Measurements from ENCODE around the gene SLC27A2. TPM values are rescaled to one million over a fixed set of nuclear protein-coding genes. Genes with fewer than 3 reads are reported as not detected.

SLC27A2 gene
- polyA plus RNA-seq, 1 donor, result 0.09 TPM

DNA sequence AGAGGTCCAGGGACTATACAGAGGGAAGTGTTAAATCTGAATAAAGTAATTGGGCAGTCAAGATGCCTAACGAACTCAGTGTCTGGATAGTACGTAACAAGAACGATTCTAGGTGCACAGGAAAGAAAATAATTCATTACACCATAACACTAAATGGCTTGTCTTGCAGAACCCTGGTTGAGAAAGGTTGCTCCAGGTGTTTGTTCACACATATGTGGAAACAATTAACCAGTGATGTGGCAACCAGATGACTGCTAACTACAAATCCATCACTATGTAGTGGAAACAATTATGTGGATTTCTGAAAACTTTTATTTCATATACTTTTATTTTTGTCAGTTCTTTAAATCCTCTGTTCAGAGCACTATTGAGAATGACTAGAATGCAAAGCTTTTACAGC, 93.9 kb downstream of the SLC27A2 start:
- no peak for DNase-seq (ENCODE audit: low read depth)

DNA sequence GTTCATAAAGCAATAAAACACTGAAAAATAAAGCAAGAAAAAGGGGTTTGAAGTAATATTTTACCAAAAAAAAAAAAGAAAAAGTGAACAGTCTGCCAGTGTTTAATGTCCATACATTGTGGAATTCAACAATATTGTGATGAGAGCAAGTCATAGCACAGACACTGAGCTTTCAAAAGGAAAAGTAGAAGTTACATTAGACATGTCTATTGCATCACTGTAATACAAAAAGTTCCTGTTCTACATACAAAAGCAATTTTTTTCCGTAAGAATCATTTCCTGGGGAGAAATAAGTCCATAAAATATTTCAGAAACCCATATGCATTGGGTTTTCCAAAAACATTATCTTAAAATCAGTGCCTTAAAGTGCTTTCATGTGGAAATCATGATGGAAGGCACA, 95.4 kb downstream of the SLC27A2 start:
- DNase-seq (ENCODE audit: low read depth), result no peak

DNA sequence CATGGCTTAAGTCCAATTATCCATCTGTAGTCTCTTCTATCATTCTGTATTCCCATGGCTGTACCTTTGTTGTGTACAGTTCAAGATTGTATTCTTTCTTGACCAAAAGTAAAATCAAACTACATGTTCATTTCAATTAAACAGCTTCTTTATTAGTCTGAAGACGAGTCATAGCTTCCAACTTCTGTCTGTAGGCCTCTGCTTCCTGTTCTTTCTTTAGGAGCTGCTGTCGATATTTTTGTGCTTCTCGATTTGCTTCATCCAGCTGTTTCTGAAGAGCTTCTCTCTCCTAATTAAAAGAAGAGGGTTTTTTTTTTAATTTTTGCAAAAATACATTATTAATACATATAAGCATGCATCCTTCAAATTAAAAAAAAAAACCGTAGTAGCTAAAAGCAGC, 96.5 kb downstream of the SLC27A2 start:
- DNase-seq (ENCODE audit: low read depth), result no peak

DNA sequence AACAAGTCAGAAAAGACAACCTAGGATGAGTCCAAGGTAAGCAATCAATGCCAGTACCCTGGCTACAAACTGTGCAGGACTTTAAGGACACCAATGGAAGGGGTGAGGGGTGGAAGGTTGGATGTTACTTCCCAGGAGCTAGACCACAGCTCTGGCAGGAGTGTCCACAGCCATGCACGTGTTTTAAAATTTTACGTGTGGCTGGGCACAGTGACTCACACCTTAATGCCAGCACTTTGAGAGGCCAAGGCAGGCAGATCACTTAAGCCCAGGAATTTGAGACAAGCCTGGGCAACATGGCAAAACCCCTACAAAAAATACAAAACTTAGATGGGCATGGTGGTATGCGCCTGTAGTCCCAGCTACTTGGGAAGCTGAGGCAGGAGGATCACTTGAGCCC, 98.3 kb downstream of the SLC27A2 start:
- no peak for DNase-seq (ENCODE audit: low read depth)

DNA sequence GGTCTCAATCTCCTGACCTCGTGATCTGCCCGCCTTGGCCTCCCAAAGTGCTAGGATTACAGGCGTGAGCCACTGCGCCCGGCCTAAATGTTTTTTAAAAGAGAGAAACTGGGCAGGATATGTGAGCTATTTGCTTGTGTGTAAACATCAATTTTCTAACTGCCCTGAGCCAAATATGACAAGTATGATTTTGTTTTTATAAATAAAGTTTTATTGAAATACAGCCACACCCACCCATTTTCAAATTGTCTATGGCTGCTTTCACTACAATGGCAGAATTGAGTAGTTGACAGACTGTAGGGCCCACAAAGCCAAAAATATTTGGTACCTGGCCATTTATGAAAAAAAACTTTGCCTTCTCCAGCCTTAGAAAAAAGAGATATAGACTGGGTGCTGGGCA, 99.4 kb downstream of the SLC27A2 start:
- DNase-seq (ENCODE audit: low read depth), result no peak

Other genes starting within 250 kb of the SLC27A2 start
- 1.9 TPM for gene ATP8B4, start 63.0 kb upstream of the SLC27A2 start, polyA plus RNA-seq (ENCODE audit: insufficient read length)
- gene HDC, start 83.5 kb downstream of the SLC27A2 start, polyA plus RNA-seq (ENCODE audit: insufficient read length), result 1.2 TPM
- 16.2 TPM for gene GABPB1, start 173.0 kb downstream of the SLC27A2 start, polyA plus RNA-seq (ENCODE audit: insufficient read length)
- 30.2 TPM for gene USP8, start 242.2 kb downstream of the SLC27A2 start, polyA plus RNA-seq (ENCODE audit: insufficient read length)